Activated CD4-positive, CD25-positive, alpha-beta regulatory T cell treated with anti-CD3 and anti-CD28 coated beads, Interleukin-2, amount 50 U/mL, for 24 hours (primary cell): Measurements from ENCODE around the gene EEF1G.
"Not testable (repeated sequence)": the region's sequence is repeated elsewhere in the genome, so short reads cannot be mapped to it uniquely, and the experiment has no call there.

Experiments
- ATAC-seq, 2 donors: fragments of 150-1000 bp; cut with Tn5 transposase; one replicate each; pipeline ENCODE4 v1.10.0; 2021; ENCODE audit warnings: mild to moderate bottlenecking in 1 of 2, moderate library complexity in 1 of 2

EEF1G gene

DNA sequence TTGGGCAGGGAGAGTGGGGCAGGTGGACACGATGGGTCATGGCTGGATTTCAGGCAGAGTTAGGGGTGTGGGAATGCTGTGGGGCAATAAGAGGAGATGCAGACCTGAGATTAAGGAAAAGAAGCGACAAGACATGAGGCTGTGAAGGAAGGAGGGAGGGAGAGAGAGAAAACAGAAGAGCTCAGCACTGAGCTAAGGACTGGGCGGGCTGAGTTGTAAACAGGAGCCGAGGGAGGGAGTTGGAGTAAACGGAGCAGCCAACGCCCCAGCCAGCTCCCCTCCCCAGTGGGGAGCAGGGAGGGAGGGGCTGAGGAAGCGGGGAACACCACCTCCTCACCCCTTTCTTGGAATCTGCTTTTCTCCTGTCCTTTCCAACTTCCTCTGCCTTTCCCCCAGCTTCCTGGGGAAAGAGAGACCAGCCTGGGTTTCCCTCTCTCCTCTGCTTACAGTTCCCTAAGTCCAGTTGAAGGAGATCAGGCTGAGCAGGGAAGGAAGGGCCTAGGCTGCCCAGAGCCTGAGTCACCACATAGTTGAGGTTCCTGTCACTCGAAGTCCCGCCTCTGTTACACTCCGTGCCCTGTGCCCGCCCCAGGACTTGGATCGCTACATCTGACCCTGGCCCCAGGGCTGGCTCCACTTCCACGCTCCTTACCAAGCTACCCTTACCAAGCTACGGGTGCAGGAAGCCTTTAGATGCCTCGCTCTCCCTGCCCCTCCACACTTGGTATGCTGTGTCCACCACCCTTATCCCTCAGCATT is 20.4 kb downstream of the EEF1G start:
- peak; percentile 17 to 19 for ATAC-seq

DNA sequence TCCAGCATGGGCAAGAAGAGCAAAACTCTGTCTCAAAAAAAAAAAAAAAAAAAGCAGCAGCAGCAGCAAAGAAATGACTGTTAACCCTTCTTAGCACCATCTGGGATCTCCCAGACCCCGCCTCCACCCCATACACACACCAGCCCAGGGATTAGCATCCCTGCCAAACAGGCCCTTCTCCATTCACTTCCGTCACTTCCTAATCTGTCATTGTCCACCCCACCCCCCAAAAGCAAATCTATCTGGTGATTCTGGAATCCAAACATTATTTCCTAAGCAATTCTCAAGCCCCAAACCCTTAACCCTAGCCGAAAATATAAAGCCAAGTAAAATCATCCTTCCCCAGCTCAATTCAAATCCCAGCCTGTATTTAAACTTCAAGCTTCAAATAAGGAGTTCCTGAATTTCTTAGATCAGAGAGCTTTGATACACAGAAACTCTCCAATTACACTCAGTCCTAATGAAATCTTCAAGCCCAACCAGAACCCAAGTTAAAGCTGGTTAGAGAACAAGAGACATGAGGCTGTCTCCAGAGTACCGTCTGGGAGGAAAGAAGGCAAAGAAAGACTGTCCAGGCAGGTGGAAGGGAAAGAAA is 21.1 kb downstream of the EEF1G start:
- no peak for ATAC-seq

- not testable (repeated sequence) for ATAC-seq
Observed at GRCh38 chr11:62550478-62550877, 23.2 kb downstream of the EEF1G start.

DNA sequence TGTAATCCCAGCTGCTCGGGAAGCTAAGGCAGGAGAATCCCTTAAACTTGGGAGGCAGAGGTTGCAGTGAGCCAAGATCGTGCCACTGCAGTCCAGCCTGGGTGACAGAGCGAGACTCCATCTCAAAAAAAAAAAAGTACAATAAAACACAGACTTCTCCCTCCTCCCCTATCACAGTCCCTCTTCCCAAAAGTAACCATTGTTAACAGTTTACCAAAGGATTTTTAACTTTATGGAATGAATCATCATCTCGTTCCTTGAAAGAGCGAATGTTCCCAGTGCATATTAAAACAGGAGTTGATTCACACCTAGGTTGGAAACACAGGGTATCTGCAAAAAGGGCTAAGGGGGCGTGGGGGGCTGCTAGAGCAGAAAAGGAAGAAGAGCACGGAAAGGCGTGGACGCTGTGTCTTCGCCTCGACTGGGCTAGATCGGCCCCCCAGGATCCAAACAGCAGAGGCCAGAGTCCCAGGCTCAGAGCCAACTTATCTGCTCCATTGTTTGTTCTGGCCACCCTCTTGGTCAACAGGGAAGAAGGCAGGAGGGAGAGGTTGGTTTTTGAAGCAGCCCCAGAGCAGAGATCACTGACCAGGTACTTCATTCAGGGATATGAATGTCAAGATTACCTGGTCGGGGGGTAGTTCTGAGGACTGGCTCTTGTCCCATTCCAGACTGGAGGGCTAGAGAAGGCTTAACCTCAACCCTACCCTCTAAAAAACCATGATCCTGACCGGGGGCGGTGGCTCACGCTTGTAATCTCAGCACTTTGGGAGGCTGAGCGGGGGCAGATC is 25.0 kb downstream of the EEF1G start:
- ATAC-seq: no peak

DNA sequence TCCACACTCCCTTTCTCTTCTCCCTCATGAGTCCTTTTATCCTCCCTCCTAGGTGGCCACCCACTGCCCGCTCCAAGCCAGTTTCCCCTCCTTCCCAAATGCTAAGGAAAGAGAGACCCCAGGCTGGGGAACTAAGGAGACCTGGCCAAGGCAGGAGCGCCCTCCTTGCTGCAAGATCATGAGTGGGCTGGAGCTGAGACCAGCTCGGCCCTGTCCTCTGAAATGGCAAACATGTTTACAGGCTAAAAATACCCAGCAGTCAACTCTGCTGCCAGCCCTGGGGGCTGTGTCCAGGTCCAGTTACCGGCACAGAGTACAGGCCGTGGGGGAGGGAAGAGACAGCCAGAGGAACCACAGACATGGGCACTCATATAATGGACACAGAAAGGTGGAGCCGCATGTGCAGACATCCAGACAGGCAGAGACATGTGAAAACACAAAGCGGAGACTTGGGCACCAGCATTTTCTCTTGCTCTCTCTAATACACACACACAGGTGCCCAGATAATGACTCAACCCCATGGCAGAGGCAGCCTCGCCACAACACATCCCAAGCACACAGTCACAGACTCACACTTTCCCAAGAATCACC is 25.9 kb downstream of the EEF1G start:
- ATAC-seq: no peak

- ATAC-seq: no peak
Observed at GRCh38 chr11:62546929-62547625, 26.6 kb downstream of the EEF1G start.

DNA sequence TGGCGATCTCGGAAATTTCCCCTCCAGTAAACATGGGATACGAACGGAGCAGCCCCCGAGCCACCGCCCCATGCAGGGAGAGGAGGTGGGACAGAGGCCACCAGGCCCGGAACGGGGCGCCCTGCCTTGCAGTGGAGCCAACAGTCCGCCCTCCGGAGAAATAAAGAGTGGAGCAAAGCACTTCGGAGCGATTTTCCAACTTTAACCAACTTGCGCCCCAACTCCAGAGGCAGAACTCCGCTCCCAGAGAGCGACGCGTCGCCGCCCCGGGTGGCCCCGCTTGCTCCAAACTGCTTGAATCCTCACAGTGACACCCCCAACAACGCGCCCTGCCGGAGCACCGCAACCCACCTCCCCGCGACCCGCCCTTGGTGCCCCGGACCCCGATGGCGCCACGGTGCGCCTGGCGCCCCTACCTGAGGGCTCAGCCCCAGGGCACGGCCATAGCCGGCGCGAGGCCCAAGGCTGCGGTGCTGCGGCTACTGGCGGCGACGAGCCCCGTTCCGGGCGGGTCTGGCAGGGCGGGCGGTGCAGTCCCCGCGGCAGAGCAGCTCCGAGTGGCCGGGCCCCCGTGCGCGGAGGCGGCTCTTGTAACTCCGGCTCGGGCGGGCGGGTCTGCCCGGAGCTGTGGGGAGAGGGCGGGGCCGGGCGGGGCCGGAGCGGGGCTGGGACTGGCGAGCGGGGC is 27.3 kb downstream of the EEF1G start, which contains the start of gene AHNAK:
AHNAK (minus strand) TSS at position 563 of the 685 bp plus-strand sequence. CDS start 10,708 bp downstream, outside the sequence.
- ATAC-seq: peak; percentile 30 to 34

- peak in 1 of 2 donors; percentile 5 for ATAC-seq
Observed at GRCh38 chr11:62545437-62546243, 28.1 kb downstream of the EEF1G start.

DNA sequence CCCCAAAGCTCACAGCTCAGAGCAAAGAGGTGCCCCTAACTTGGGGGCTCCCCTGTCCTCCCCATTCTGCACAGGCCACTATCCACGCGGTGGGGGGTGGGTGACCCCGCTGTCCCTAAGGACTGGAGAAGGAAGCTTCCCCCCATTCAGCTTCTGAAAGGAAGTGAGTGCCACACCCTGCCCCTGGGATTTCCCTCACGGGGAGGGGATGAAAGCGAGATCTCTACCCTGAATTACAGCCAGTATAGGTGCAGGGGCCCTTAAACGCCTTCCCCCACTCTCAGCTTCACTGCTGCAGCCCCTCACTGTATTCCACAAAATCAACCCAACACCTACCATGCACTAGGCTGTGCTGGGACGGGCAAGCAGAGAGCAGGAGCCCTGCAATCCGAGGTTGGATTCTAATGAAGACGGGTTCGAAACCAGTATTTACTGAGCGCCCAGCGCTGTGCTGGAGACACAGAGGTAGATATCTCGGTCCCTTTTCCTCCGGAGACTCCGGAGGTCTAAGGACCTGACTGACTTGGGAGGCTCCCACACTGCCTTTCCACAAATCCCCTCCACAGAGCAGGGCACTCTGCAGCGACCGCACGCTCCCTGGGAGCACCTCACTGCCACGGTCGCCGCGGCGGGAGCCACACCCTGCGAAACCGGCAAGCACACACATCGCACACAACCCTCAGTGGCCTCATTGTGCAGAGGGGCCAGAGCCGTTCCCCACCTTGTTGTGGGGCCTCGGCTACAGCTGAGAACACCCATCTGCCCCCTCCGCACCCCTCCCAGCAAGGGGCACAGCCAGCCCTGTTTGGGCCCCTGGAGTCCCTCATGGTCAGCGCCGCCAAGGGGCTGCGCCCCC is 28.9 kb downstream of the EEF1G start:
- no peak for ATAC-seq

DNA sequence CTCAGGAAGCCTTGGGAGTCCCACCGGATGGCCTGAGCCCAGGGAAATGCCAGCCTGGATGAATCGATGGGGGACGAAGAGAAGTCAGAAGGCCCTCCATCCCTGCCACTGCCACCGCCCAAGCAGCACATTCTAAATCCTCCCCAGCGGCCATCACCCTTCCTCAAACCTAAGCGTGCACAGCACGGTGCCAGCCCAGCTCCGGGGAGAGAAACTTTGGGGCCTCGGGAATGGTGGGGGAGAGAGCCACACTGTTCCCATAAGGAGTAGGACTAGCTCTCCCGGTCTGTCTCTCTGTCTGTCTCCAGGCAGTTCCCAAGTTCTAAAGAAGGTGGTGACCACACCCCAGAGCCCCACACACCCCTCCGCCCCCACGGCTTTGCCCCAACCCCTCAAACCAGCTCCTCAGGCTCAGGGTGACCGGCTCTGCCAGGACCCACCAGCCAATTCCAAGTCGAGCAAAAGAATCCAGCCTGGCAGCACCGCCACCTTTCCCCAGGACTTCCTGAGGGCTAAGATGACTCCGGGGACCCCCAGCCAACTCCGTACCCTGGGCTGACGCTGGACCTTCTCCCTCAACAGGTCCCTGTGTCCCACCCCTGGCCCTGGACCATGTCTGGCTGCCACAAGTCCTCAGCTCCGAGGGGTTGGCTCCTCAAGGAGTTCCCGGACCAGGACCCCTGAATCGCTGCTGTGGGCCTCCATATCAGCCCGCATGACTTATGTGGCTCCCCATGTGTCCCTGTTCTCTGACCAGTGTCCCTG is 29.8 kb downstream of the EEF1G start:
- ATAC-seq: no peak

GRCh38 chr11:62542750-62543567 is 30.7 kb downstream of the EEF1G start:
- ATAC-seq: peak; percentile 74 to 76

DNA sequence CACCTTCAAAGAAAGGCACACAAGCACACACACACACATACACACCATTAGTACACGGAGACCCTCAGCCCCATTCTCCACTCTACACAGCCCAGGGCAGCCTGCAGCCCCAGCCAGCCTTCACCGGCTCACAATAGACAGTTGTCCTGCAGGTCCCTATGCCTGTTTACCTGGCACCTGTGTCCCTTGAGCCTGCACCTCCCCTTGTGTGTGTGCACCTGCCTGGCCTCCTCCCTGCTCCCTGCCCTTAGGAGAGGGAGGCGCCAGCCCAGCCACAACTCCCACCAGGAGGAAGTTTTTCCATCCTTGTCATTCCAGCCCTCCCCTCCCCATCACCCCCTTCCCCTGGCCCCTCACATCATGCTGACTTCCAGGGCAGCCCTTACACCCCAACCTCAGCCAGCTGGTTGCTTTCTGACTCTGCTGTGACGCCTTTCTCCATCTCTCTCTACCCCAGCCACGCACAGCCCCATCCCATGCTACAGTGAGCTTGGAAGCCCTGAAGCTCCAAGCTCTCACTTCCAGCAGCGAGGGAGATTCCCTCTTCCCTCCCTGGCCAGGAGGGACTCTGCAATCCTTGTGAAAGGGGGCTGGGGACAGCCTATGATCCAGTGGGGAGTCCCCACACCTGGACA is 31.5 kb downstream of the EEF1G start:
- ATAC-seq: no peak

- ATAC-seq: peak; percentile 21 to 29
Observed at GRCh38 chr11:62540804-62541701, 32.6 kb downstream of the EEF1G start.

- peak; percentile 30 to 37 for ATAC-seq
Observed at GRCh38 chr11:62539238-62539925, 34.3 kb downstream of the EEF1G start.

DNA sequence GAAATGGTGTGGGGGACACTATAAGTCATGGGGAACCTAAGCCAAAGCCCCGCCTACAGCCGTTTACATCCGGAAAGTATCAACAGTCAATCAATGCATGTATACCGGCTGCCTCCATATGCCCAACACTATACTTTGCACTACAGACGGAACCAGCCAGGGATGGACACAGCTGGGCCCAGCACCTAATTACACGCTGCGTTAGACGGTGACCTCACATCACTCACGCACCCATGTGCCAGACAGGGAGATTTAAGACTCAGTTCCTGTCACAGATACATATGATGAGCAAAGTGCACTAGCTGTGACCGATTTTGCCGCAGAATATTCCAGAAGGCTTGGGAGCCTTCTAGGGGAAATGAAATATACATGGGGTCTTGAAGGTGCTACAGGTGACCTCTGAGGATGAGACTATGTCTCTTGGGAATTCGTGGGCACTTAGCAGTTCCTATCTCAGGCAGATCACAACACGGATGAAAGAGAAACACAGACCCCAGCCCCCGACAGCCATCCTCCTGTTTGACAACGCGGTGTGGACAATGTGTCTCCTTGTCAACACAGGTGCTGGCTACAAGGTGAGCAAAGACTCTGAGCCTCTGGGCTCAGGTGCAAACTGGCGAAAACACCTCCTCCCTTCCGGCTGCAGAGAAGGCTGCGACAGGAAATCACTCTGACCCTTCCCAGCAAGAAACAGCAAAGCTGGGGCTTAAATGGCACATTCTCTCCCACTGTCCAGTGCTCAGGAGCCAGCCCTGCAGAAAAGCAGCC is 35.0 kb downstream of the EEF1G start:
- ATAC-seq: no peak
